H1 (cell line): Measurements from ENCODE around the gene SHC1. TPM values are rescaled to one million over a fixed set of nuclear protein-coding genes. Genes with fewer than 3 reads are reported as not detected.

ENCODE experiments used
- ASH2L ChIP-seq: fragments of 200-600, 300-600 bp; sonication (generic); IDR thresholded peaks from one replicate; pipeline ENCODE4 v1.7.1; 2017; ENCODE audit warnings: low read length
- CBX5 ChIP-seq: fragments of 300-800, 300-1000 bp; sonication (generic); IDR thresholded peaks from 2 replicates; pipeline ENCODE4 v1.7.1; 2016; ENCODE audit warnings: antibody characterized with exemption, low read length, low read depth
- POLR2A ChIP-seq, 2 experiments: IDR thresholded peaks; 1 replicate in 1 of 2; 2 replicates in 1 of 2; pipeline ENCODE4 v1.6.1; 2011; ENCODE audit warnings: low read depth in 2 of 2, low read length in 2 of 2, mild to moderate bottlenecking in 2 of 2; ENCODE audit errors: control extremely low read depth in 1 of 2
- POLR2AphosphoS5 ChIP-seq: IDR thresholded peaks from 2 replicates; pipeline ENCODE4 v1.6.1; 2011; ENCODE audit warnings: low read depth, low read length
- RFX5 ChIP-seq: IDR thresholded peaks from 2 replicates; pipeline ENCODE4 v1.6.1; 2011; ENCODE audit warnings: low read depth, low read length, improper control_type of control experiment, borderline replicate concordance
- SP1 ChIP-seq: IDR thresholded peaks from 2 replicates; pipeline ENCODE4 v1.6.1; 2011; ENCODE audit warnings: low read depth, low read length
- SRF ChIP-seq: IDR thresholded peaks from 2 replicates; pipeline ENCODE4 v1.6.1; 2011; ENCODE audit warnings: mild to moderate bottlenecking, low read depth, low read length, moderate library complexity
- polyA plus RNA-seq, 7 experiments: library from polyadenylated mRNA; depleted of rRNA in 3 of 7; stranded (reverse) in 5 of 7; unstranded in 2 of 7; fragments of >200 nt in 5 of 7; fragments of 200-250 nt in 2 of 7; gene quantifications; 1 replicate in 5 of 7; 2 replicates in 1 of 7; 4 replicates in 1 of 7; pipeline versions ENCODE4 v1.2.1 to v1.2.3, GENCODE V29; 2011 to 2013; ENCODE audit warnings: missing spikeins in 2 of 7, mixed read lengths in 2 of 7
- total RNA-seq: library from RNA; stranded (reverse); fragmentation: NEBNext Ultra II Directional; extraction: Animal tissue kit (Norgen Biotek cat#: 25700); gene quantifications from 2 replicates; pipeline ENCODE4 v1.2.1, GENCODE V29; 2021
- TF ChIP-seq, protein P1 (sequence below): fragments of 300-600 bp; sonication (generic); IDR thresholded peaks from 2 replicates; pipeline ENCODE4 v1.7.1; 2012; ENCODE audit warnings: low read length, moderate library complexity, mild to moderate bottlenecking, inconsistent platforms; ENCODE audit not compliant: insufficient replicate concordance
- TF ChIP-seq, protein P2 (sequence below): IDR thresholded peaks from 2 replicates; pipeline ENCODE4 v1.6.1; 2011; ENCODE audit warnings: low read depth, mild to moderate bottlenecking, low read length; ENCODE audit not compliant: insufficient read depth

SHC1 gene
- total and polyA plus RNA-seq, 2 of the 8 experiments (the other 6 are each of a cell fraction or from before 2014, with no cell fraction given), result 177 to 212 TPM

DNA sequence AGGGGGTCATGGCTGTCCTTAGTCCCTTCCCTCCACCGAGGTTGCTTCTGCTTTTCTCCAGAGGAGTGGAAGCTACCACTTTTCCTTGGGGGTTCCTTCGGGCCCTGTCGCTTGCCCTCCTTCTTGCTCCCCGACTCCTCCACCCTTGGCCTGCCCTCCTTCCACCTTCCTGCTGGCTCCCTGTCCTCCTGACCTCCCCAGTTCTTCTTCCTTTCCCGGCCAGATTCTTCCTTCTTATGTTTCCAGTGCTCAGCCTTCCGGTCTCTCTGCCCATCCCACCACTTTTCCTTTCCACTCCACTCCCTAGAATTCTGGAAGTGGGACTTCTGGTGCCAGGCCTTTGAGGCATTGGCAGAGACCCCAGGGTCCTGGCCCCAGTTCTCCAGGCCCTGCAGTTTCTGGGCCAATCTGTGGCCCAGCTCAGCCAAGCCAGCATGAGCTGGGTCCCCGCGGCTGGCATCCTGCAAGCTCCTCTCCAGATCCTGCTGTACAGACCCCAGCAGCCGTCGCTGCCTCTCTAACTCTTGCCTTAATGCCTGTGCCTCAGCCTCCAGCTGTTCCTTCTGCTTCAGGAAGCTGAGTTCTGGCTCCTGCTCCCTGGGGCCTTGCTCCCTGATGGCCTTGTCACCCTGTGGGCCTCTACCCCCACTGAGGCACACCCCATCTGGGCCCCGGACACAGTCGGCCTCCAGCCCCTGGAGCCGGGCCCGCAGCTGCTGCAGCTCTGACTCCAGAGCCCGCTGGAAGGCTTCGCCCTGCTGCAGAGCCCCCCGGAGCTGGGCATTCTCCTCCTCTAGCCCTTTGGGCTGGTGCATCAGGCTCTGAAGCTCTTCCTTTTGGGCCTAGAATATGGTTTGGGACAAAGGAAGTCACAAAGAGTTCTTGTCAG, 24.3 kb downstream of the SHC1 start (continued):
- TF ChIP-seq, protein P1, sequence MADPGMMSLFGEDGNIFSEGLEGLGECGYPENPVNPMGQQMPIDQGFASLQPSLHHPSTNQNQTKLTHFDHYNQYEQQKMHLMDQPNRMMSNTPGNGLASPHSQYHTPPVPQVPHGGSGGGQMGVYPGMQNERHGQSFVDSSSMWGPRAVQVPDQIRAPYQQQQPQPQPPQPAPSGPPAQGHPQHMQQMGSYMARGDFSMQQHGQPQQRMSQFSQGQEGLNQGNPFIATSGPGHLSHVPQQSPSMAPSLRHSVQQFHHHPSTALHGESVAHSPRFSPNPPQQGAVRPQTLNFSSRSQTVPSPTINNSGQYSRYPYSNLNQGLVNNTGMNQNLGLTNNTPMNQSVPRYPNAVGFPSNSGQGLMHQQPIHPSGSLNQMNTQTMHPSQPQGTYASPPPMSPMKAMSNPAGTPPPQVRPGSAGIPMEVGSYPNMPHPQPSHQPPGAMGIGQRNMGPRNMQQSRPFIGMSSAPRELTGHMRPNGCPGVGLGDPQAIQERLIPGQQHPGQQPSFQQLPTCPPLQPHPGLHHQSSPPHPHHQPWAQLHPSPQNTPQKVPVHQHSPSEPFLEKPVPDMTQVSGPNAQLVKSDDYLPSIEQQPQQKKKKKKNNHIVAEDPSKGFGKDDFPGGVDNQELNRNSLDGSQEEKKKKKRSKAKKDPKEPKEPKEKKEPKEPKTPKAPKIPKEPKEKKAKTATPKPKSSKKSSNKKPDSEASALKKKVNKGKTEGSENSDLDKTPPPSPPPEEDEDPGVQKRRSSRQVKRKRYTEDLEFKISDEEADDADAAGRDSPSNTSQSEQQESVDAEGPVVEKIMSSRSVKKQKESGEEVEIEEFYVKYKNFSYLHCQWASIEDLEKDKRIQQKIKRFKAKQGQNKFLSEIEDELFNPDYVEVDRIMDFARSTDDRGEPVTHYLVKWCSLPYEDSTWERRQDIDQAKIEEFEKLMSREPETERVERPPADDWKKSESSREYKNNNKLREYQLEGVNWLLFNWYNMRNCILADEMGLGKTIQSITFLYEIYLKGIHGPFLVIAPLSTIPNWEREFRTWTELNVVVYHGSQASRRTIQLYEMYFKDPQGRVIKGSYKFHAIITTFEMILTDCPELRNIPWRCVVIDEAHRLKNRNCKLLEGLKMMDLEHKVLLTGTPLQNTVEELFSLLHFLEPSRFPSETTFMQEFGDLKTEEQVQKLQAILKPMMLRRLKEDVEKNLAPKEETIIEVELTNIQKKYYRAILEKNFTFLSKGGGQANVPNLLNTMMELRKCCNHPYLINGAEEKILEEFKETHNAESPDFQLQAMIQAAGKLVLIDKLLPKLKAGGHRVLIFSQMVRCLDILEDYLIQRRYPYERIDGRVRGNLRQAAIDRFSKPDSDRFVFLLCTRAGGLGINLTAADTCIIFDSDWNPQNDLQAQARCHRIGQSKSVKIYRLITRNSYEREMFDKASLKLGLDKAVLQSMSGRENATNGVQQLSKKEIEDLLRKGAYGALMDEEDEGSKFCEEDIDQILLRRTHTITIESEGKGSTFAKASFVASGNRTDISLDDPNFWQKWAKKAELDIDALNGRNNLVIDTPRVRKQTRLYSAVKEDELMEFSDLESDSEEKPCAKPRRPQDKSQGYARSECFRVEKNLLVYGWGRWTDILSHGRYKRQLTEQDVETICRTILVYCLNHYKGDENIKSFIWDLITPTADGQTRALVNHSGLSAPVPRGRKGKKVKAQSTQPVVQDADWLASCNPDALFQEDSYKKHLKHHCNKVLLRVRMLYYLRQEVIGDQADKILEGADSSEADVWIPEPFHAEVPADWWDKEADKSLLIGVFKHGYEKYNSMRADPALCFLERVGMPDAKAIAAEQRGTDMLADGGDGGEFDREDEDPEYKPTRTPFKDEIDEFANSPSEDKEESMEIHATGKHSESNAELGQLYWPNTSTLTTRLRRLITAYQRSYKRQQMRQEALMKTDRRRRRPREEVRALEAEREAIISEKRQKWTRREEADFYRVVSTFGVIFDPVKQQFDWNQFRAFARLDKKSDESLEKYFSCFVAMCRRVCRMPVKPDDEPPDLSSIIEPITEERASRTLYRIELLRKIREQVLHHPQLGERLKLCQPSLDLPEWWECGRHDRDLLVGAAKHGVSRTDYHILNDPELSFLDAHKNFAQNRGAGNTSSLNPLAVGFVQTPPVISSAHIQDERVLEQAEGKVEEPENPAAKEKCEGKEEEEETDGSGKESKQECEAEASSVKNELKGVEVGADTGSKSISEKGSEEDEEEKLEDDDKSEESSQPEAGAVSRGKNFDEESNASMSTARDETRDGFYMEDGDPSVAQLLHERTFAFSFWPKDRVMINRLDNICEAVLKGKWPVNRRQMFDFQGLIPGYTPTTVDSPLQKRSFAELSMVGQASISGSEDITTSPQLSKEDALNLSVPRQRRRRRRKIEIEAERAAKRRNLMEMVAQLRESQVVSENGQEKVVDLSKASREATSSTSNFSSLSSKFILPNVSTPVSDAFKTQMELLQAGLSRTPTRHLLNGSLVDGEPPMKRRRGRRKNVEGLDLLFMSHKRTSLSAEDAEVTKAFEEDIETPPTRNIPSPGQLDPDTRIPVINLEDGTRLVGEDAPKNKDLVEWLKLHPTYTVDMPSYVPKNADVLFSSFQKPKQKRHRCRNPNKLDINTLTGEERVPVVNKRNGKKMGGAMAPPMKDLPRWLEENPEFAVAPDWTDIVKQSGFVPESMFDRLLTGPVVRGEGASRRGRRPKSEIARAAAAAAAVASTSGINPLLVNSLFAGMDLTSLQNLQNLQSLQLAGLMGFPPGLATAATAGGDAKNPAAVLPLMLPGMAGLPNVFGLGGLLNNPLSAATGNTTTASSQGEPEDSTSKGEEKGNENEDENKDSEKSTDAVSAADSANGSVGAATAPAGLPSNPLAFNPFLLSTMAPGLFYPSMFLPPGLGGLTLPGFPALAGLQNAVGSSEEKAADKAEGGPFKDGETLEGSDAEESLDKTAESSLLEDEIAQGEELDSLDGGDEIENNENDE, result no peak
- TF ChIP-seq, protein P2, sequence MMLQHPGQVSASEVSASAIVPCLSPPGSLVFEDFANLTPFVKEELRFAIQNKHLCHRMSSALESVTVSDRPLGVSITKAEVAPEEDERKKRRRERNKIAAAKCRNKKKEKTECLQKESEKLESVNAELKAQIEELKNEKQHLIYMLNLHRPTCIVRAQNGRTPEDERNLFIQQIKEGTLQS, result no peak
- TF ChIP-seq SP1 (no peak), ASH2L (no peak), RFX5 (no peak), POLR2AphosphoS5 (no peak), SRF (no peak), POLR2A (IDR thresholded peaks at IDR 0.05; ENCODE audit: control extremely low read depth in 1 of 2, low read depth in 2 of 2, low read length in 2 of 2) (no peak), CBX5 (no peak)
